Peyer's patch (tissue), 4 donors: ENCODE data around the gene HCRTR1. TPM values are rescaled to one million over a fixed set of nuclear protein-coding genes. Genes with fewer than 3 reads are reported as not detected.

ENCODE experiments used
- DNase-seq, 3 donors: peaks; one replicate each; pipeline ENCODE4 v3.0.0-alpha.2; 2017 to 2019
- H3K27ac ChIP-seq, 4 donors: fragments of 200-600 bp; sonication (generic); one replicate each; pipeline ENCODE4 v1.5.1; 2016 to 2019
- H3K27me3 ChIP-seq, 2 donors: fragments of 200-600 bp; sonication (generic); one replicate each; pipeline ENCODE4 v1.5.1; 2019
- H3K36me3 ChIP-seq, 3 donors: fragments of 200-600 bp; sonication (generic); one replicate each; pipeline ENCODE4 v1.5.1; 2016 to 2019
- H3K4me1 ChIP-seq, 4 donors: fragments of 200-600 bp; sonication (generic); one replicate each; pipeline ENCODE4 v1.5.1; 2016 to 2019
- H3K4me3 ChIP-seq, 4 donors: fragments of 200-600 bp; sonication (generic); 1 replicate in 3 of 4; 2 replicates in 1 of 4; pipeline ENCODE4 v1.5.1; 2016 to 2019; ENCODE audit warnings: mild to moderate bottlenecking in 1 of 4
- H3K9me3 ChIP-seq, 4 donors: fragments of 200-600 bp; sonication (generic); one replicate each; pipeline ENCODE4 v1.5.1; 2016 to 2019; ENCODE audit warnings: mild to moderate bottlenecking in 1 of 4
- POLR2A ChIP-seq, 2 donors: fragments of 450-650 bp; IDR thresholded peaks; one replicate each; pipeline ENCODE4 v1.5.1; 2017; ENCODE audit warnings: antibody characterized with exemption in 2 of 2, mild to moderate bottlenecking in 2 of 2, moderate library complexity in 2 of 2
- total RNA-seq, 4 donors: library from RNA; depleted of rRNA; stranded (reverse); fragments of >200 nt; gene quantifications; one replicate each; pipeline ENCODE4 v1.1.0, GENCODE V29; 2016
- TF ChIP-seq, protein P1 (sequence below), 6 experiments: fragments of 450-650 bp in 4 of 6; fragments of 200-600 bp in 2 of 6; sonication (generic) in 1 of 6; IDR thresholded peaks; one replicate each; pipeline ENCODE4 v1.5.1; 2017 to 2019; ENCODE audit warnings: antibody characterized with exemption in 6 of 6, mild to moderate bottlenecking in 3 of 6, moderate library complexity in 1 of 6

The HCRTR1 gene
- total RNA-seq, 4 donors from 2014 or later: not detected

DNA sequence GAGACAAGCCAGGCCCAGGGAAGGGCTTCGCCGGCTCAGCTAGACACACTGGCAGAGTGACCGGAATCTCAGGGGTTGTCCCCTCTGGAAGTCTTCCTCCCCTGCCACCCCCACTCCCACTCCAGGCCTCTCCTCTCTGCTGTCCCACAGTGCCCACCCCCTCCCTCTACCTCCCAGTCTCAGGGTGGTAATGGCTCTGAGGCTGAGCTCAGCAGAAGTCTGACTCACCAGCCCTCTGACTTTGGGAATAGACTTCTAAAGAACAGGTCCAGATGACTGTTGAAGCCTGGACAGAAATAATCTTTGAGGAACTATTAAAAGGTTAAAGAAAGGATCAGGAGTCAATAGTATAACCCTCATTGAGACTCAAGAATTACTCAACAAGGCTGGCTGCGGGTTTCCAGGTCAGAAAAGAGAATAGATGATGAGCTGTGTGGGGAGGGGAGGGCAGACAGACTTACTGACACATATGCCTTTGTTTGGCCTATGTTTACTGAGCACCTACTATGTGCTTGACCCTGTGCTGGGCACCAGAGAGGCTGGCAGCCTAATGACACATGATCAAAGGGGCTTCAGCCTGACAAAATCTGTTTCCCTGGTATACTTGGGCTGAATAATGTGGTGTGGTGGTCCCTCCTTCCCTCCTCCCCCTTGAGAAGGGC is 8.2 kb downstream of the HCRTR1 start:
- no peak overlapping the region for H3K4me3 ChIP-seq
- H3K27ac ChIP-seq: no peak overlapping the region
- DNase-seq: peak in 1 of 3 donors; percentile 40
- H3K27me3 ChIP-seq: no peaks in the 10 kb centered on the region
- peaks cover 0 to 33% (median 0%) of the 10 kb centered on the region in 3 donors for H3K36me3 ChIP-seq
- no peaks in the 10 kb centered on the region for H3K9me3 ChIP-seq
- TF ChIP-seq, protein P1, sequence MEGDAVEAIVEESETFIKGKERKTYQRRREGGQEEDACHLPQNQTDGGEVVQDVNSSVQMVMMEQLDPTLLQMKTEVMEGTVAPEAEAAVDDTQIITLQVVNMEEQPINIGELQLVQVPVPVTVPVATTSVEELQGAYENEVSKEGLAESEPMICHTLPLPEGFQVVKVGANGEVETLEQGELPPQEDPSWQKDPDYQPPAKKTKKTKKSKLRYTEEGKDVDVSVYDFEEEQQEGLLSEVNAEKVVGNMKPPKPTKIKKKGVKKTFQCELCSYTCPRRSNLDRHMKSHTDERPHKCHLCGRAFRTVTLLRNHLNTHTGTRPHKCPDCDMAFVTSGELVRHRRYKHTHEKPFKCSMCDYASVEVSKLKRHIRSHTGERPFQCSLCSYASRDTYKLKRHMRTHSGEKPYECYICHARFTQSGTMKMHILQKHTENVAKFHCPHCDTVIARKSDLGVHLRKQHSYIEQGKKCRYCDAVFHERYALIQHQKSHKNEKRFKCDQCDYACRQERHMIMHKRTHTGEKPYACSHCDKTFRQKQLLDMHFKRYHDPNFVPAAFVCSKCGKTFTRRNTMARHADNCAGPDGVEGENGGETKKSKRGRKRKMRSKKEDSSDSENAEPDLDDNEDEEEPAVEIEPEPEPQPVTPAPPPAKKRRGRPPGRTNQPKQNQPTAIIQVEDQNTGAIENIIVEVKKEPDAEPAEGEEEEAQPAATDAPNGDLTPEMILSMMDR (IDR thresholded peaks at IDR 0.05): no peak
- TF ChIP-seq POLR2A (IDR thresholded peaks at IDR 0.05): no peak
- peaks cover 0 to 14% (median 0%) of the 10 kb centered on the region in 4 donors for H3K4me1 ChIP-seq

DNA sequence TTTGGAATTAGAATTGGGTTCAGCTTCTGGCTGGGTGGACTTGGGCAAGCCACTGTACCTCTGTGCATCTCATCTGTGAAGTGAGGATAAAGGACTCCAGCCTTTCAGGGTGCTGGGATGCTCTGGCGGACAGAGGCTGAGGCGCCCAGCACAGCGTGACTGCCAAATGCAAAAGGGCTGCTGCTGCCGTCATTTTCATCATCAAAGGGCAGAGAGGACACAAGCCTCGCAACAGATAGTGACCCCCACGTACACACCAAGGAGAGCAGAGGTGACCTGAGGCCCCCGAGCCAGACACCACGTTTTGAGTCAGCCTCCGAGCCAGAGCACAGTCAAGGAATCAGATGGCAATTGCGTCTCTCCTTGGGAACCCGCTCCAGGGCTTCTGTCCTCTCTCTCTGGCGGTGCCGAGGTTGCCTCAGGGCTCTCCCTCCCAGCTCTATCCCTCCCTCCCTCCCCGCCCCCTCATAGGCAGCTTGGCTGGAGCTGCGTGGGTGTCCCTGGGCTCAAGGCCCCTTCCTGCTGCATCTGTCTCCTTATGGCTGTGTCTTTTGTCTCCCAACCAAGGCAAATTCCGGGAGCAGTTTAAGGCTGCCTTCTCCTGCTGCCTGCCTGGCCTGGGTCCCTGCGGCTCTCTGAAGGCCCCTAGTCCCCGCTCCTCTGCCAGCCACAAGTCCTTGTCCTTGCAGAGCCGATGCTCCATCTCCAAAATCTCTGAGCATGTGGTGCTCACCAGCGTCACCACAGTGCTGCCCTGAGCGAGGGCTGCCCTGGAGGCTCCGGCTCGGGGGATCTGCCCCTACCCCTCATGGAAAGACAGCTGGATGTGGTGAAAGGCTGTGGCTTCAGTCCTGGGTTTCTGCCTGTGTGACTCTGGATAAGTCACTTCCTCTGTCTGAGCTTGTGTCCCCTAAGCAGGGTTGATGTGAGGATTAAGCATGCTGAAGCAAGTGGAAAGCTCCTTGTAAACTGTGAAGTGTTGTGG is 9.0 kb downstream of the HCRTR1 start:
- Histone ChIP-seq H3K4me1 (peaks cover 0 to 14% (median 0%) of the 10 kb centered on the region in 4 donors), H3K27me3 (no peaks in the 10 kb centered on the region), H3K9me3 (no peaks in the 10 kb centered on the region), H3K27ac (no peak overlapping the region), H3K36me3 (peaks cover 0 to 41% (median 3%) of the 10 kb centered on the region in 3 donors), H3K4me3 (no peak overlapping the region)
- DNase-seq: no peak
- TF ChIP-seq POLR2A (IDR thresholded peaks at IDR 0.05): no peak
- TF ChIP-seq, protein P1 (IDR thresholded peaks at IDR 0.05): no peak

DNA sequence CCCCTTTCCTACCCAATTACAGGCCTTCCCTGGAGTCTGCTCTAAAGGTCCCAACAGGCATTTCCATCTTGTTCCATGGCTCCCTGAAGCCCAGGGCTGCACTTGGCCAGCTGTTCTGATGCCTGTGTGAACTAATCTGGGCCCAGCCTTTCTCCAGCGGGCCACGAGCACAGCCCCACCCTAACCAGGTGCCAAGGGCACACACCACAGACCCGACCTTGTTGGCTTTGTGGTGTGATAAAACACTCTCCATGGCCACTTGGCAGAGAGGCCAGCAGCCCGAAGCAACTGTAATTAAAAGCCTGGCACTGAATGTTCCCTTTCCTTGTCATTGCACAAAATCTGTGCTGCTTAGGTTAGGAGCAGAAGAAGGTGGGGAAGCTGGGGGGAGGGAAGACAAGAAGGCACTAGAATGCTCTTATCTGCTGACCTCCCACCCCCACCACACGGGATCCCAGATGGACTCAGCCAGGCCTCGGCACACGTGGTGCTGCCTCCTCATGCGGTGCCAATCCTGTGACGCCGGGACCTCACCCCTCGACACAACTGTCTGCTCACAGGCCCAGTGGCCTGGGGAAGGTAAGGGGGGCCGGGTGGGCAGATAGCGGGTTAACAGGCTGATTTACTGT is 9.9 kb downstream of the HCRTR1 start:
- Histone ChIP-seq H3K4me3 (no peak overlapping the region), H3K9me3 (no peaks in the 10 kb centered on the region), H3K4me1 (peaks cover 0 to 14% (median 0%) of the 10 kb centered on the region in 4 donors), H3K27ac (peak overlapping the region in 1 of 4 donors; percentile 6), H3K27me3 (no peaks in the 10 kb centered on the region), H3K36me3 (peaks cover 0 to 50% (median 3%) of the 10 kb centered on the region in 3 donors)
- TF ChIP-seq POLR2A (IDR thresholded peaks at IDR 0.05): no peak
- TF ChIP-seq, protein P1 (IDR thresholded peaks at IDR 0.05): no peak
- no peak for DNase-seq

DNA sequence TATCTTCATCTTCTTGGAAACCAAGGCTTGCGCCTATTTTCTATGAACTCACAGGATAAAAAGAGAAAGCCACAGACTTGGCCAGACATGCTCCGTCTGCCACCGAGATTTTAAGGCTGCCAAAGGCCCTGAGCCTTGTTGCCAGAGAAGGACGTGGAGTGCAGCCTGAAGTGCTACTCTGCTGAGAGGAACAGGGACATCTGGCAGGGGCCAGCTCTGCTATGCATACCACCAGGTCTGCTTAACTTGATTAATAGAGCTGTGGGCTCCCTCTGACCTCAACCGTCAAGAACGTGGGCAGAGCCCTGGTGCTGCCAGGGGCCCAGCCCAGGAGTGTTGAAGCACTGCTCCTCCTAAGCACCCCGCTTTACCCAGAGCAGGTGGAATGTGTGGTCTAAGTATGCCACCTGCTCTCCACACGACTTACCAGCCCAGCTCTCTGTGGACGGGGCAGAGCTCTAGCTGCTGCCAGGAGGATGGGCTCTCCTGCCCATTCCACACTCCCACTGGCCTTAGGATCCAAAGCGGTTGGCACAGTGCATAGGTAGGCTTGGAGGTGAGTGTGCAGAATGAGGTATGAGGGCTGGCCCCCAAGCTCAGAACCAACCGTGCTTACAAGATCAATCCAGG is 10.6 kb downstream of the HCRTR1 start:
- Histone ChIP-seq H3K36me3 (peaks cover 0 to 56% (median 3%) of the 10 kb centered on the region in 3 donors), H3K27me3 (no peaks in the 10 kb centered on the region), H3K4me1 (peaks cover 0 to 14% (median 0%) of the 10 kb centered on the region in 4 donors), H3K9me3 (no peaks in the 10 kb centered on the region), H3K27ac (peak overlapping the region in 1 of 4 donors; percentile 6), H3K4me3 (no peak overlapping the region)
- TF ChIP-seq, protein P1 (IDR thresholded peaks at IDR 0.05): no peak
- TF ChIP-seq POLR2A (IDR thresholded peaks at IDR 0.05): no peak
- no peak for DNase-seq
